A549 (cell line): ENCODE results near the gene UFD1. TPM values are rescaled to one million over a fixed set of nuclear protein-coding genes. Genes with fewer than 3 reads are reported as not detected.
"Not testable (repeated sequence)": the region's sequence is repeated elsewhere in the genome, so short reads cannot be mapped to it uniquely, and the experiment has no call there.

Source experiments
- ATAC-seq, 2 experiments: fragments of 200-7000 bp in 1 of 2; fragments of >200 bp in 1 of 2; cut with Nextera tagmentation in 1 of 2; cut with Tn5 transposase in 1 of 2; 3 replicates each; pipeline versions ENCODE4 v1.8.0 to v1.9.1; 2018 to 2020; ENCODE audit warnings: mild to moderate bottlenecking in 1 of 2, moderate library complexity in 1 of 2
- CTCF ChIA-PET: fragments of 300-600 bp; sonication (Branson Sonifier 250); formaldehyde crosslinking; extraction: SDS; loops from one replicate; lab custom pipeline; 2021; ENCODE audit warnings: antibody characterized with exemption, inconsistent platforms; lab: Yijun Ruan, JAX
- POLR2A ChIA-PET: fragments of 350-600 bp; formaldehyde crosslinking; extraction: SDS; loops from one replicate; lab custom pipeline; 2021; ENCODE audit warnings: antibody characterized with exemption, inconsistent platforms; lab: Yijun Ruan, JAX
- DNase-seq, 2 experiments: peaks; one replicate each; pipeline versions ENCODE4 v3.0.0 to v3.0.0-alpha.2; 2011 to 2016; ENCODE audit warnings: low read depth in 1 of 2, low spot score in 1 of 2
- FAIRE-seq: peaks from 2 replicates; lab custom pipeline; 2011; peaks lifted over from hg19 to GRCh38; lab: Jason Lieb, UNC
- H3K27ac ChIP-seq, 2 experiments: fragments of >200 bp; sonication (Bioruptor Twin); formaldehyde crosslinking; 3 replicates each; pipeline ENCODE4 v1.5.1; 2016 to 2017
- H3K4me1 ChIP-seq: fragments of >200 bp; sonication (Bioruptor Twin); formaldehyde crosslinking; 3 replicates; pipeline ENCODE4 v1.6.1; 2016
- H3K4me2 ChIP-seq: fragments of >200 bp; sonication (Bioruptor Twin); formaldehyde crosslinking; 3 replicates; pipeline ENCODE4 v1.6.1; 2016
- H3K4me3 ChIP-seq: fragments of >200 bp; sonication (Bioruptor Twin); formaldehyde crosslinking; 3 replicates; pipeline ENCODE4 v1.5.1; 2016
- H3K9me3 ChIP-seq: fragments of >200 bp; sonication (Bioruptor Twin); formaldehyde crosslinking; 3 replicates; pipeline ENCODE4 v1.6.1; 2016
- CBX2 ChIP-seq: fragments of 200-600 bp; sonication (generic); IDR thresholded peaks from 2 replicates; pipeline ENCODE4 v1.6.1; 2016; ENCODE audit warnings: low read depth, mild to moderate bottlenecking, borderline replicate concordance
- CBX8 ChIP-seq: fragments of 200-600 bp; sonication (generic); IDR thresholded peaks from 2 replicates; pipeline ENCODE4 v1.6.1; 2016
- CHD2 ChIP-seq: fragments of 150-350 bp; IDR thresholded peaks from 2 replicates; pipeline ENCODE4 v1.6.1; 2014; ENCODE audit warnings: low read length; ENCODE audit not compliant: partially characterized antibody
- CHD4 ChIP-seq: fragments of 200-600 bp; sonication (generic); IDR thresholded peaks from 2 replicates; pipeline ENCODE4 v1.6.1; 2016; ENCODE audit warnings: antibody characterized with exemption, mild to moderate bottlenecking, borderline replicate concordance
- EP300 ChIP-seq, 2 experiments: fragments of >200 bp; sonication (Bioruptor Twin); formaldehyde crosslinking; IDR thresholded peaks; 2 replicates in 1 of 2; 3 replicates in 1 of 2; pipeline ENCODE4 v1.6.1; 2016 to 2017
- FOSB ChIP-seq: fragments of 250-450 bp; sonication (Bioruptor Pico); IDR thresholded peaks from 2 replicates; pipeline ENCODE4 v1.5.0; 2020; ENCODE audit warnings: mild to moderate bottlenecking, moderate library complexity
- FOXS1 ChIP-seq: fragments of 250-450 bp; sonication (Bioruptor Pico); IDR thresholded peaks from 2 replicates; pipeline ENCODE4 v1.5.0; 2020; ENCODE audit warnings: mild to moderate bottlenecking, moderate library complexity
- HDAC2 ChIP-seq: fragments of 200-600 bp; sonication (generic); IDR thresholded peaks from 2 replicates; pipeline ENCODE4 v1.6.1; 2016
- HOXA7 ChIP-seq: fragments of 250-450 bp; sonication (Bioruptor Pico); IDR thresholded peaks from 2 replicates; pipeline ENCODE4 v1.5.0; 2020; ENCODE audit warnings: mild to moderate bottlenecking, moderate library complexity
- HOXB13 ChIP-seq: fragments of 250-450 bp; sonication (Bioruptor Pico); IDR thresholded peaks from 2 replicates; pipeline ENCODE4 v1.5.0; 2020; ENCODE audit warnings: low read depth, mild to moderate bottlenecking, moderate library complexity
- KDM1A ChIP-seq: fragments of 200-600 bp; sonication (generic); IDR thresholded peaks from 2 replicates; pipeline ENCODE4 v1.6.1; 2016; ENCODE audit warnings: low read depth, mild to moderate bottlenecking
- KDM5A ChIP-seq: fragments of 200-600 bp; sonication (generic); IDR thresholded peaks from 2 replicates; pipeline ENCODE4 v1.6.1; 2016; ENCODE audit warnings: antibody characterized with exemption, mild to moderate bottlenecking
- MAFK ChIP-seq: fragments of 450-650 bp; IDR thresholded peaks from 2 replicates; pipeline ENCODE4 v1.6.1; 2014; ENCODE audit not compliant: partially characterized antibody
- NPAS2 ChIP-seq: fragments of 250-450 bp; sonication (Bioruptor Pico); IDR thresholded peaks from 2 replicates; pipeline ENCODE4 v1.8.0; 2022; ENCODE audit warnings: mild to moderate bottlenecking, moderate library complexity, borderline replicate concordance
- POLR2A ChIP-seq: IDR thresholded peaks from 2 replicates; pipeline ENCODE4 v1.6.1; 2012; ENCODE audit warnings: mild to moderate bottlenecking, low read length
- RAD21 ChIP-seq, 2 experiments: fragments of >200 bp in 1 of 2; sonication (Bioruptor Twin) in 1 of 2; formaldehyde crosslinking in 1 of 2; IDR thresholded peaks in 1 of 2; conservative IDR thresholded peaks in 1 of 2; 2 replicates in 1 of 2; 3 replicates in 1 of 2; pipeline ENCODE4 v1.6.1; 2012 to 2018; ENCODE audit warnings: inconsistent platforms in 1 of 2
- SREBF2 ChIP-seq: fragments of 450-650 bp; IDR thresholded peaks from 2 replicates; pipeline ENCODE4 v1.6.1; 2014; ENCODE audit warnings: mild to moderate bottlenecking, moderate library complexity
- ZC3H11A ChIP-seq: fragments of 450-650 bp; IDR thresholded peaks from 2 replicates; pipeline ENCODE4 v1.6.1; 2014; ENCODE audit warnings: antibody characterized with exemption, mild to moderate bottlenecking
- ZNF302 ChIP-seq: fragments of 250-450 bp; sonication (Bioruptor Pico); IDR thresholded peaks from 2 replicates; pipeline ENCODE4 v1.9.0; 2021; ENCODE audit warnings: inconsistent platforms, mild to moderate bottlenecking, moderate library complexity
- WGBS: methylation state at CpG from one replicate; pipeline ENCODE4 v1.1.6; 2017; ENCODE audit errors: missing lambda C conversion rate; 5-methylcytosine and 5-hydroxymethylcytosine counted together
- polyA plus RNA-seq, 4 experiments: library from polyadenylated mRNA; depleted of rRNA in 3 of 4; stranded (reverse); fragments of >200 nt; fragmentation: RNase III in 1 of 4; extraction: RNeasy Plus Mini Kit Qiagen cat#74134 plus additional on column Dnase treatment in 1 of 4; gene quantifications; 2 replicates in 3 of 4; 3 replicates in 1 of 4; pipeline ENCODE4 v1.2.3, GENCODE V29; 2011 to 2017
- TF ChIP-seq, protein P1 (sequence below): fragments of >200 bp; sonication (Bioruptor Twin); formaldehyde crosslinking; IDR thresholded peaks from 2 replicates; pipeline ENCODE4 v1.6.1; 2016
- TF ChIP-seq, protein P2 (sequence below): fragments of 450-650 bp; IDR thresholded peaks from 2 replicates; pipeline ENCODE4 v1.6.1; 2014; ENCODE audit warnings: antibody characterized with exemption
- TF ChIP-seq, protein P3 (sequence below): fragments of >200 bp; sonication (Bioruptor Twin); formaldehyde crosslinking; IDR thresholded peaks from 3 replicates; pipeline ENCODE4 v1.6.1; 2016
- TF ChIP-seq, protein P4 (sequence below): fragments of 250-450 bp; sonication (Bioruptor Pico); IDR thresholded peaks from 2 replicates; pipeline ENCODE4 v1.5.0; 2020; ENCODE audit warnings: low read depth, mild to moderate bottlenecking, moderate library complexity

UFD1 gene
- polyA plus RNA-seq, 2 of the 4 experiments (the other 2 are of a cell fraction), result 95.4 to 96.1 TPM

DNA sequence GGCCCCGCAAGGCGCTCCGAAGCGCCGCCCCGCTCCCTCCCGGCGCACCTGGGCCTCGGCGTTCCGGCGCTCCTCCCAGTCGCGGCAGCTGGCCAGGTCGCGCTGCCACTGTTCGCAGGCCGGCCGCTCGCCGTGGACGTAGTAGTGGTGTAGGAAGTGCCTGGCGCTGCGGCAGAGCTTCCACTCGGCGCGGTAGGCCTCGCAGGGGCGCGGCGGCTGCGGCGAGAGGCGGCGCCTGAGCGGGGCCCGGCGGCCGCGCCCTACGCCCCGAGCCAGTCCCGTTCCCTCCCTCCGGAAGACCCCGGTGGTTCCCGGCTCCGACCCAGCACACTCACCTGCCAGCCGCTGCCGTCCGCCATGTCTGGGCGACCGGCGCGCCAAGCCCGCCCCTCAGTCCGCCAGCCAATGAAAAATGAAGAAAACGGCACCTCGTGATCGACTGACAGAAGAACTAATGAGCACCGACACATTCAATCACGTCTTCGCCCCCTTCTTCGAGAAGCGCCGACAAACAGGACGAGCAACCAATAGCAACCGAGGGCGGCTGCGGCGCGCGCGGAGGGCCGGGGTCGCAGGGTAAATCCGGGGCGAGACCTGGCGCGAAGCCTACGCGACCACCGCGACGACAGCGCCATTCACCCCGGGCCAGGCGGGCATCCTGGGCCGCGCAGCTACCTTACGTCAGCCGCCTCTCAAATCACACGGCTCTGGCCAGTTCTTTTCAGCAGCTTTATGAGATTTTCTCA lies 31.5 kb downstream of the UFD1 start, which contains the start of gene C22orf39 (continued):
- no peak for TF ChIP-seq FOXS1 (CRISPR knock-in tag)
- no peak for TF ChIP-seq FOSB (CRISPR knock-in tag)

DNA sequence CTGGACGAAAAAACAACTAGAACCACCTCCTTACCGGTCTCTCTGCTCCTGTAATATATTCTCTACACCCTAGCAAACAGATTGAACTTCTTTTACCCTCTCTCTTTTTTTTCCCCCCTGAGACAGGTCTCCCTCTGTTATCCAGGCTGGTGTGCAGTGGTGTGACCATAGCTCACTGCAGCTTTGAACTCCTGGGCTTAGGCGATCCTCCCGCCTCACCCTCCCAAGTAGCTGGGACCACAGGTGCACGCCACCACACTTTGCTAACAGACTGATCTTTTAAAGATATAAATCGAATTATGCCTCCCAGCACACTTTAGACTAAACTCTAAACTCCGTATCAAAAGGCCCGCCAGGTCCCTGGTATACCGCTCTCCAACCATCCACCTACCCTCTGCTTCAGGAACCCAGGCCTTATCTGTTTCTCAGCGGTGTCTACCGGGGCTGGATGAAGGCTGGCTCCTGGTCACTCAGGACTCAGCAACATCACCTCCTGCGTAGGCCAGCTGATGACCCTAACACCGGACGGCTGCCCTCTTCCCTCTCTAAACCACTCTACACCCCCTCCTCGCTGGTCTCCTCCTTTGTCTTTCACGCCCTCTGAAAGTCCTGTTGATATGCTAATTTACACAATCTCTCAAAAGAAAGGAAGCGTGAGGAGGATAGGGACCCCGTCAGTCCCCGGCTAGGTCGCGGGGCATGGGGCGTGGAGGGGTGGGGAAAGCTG lies 32.2 kb downstream of the UFD1 start:
- ATAC-seq, result peak; percentile 34 to 43; a peak in 5 of 6 replicates
- no peak for FAIRE-seq

DNA sequence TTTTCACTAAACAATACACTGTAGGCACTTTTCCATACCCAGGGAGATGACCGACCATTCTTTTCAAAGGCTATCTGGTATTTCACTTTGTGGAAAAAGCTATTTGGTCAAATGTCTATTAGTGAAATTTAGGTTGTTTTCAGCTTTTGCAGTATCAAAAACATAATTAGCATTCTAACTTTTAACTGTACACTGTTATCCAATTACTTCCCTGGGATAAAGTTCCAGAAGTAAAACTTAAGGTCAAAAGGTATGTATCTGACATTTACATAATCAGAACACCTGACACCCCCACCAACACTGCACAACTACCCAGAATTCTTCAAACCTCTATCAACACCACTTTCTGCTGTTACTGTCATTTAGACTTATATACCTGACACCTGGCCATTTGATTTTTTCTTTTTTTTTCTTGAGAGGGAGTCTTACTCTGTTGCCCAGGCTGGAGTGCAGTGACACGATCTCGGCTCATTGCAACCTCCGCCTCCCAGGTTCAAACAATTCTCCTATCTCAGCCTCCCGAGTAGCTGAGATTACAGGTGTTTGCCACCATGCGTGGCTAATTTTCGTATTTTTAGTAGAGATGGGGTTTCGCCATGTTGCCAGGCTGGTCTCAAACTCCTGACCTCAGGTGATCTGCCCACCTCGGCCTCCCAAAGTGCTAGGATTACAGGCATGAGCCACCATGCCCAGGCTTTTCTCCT lies 33.6 kb downstream of the UFD1 start:
- H3K4me2 ChIP-seq, FAIRE-seq, H3K9me3 ChIP-seq, DNase-seq, H3K4me3 ChIP-seq, H3K27ac ChIP-seq, ATAC-seq, POLR2A ChIA-PET: not testable (repeated sequence)
- CTCF ChIA-PET, result interaction anchor here (1.2 to 1.5 kb wide), 3 partner anchors 11 to 12 kb away, joined by 3 to 7 read pairs (median 3); no protein-coding TSS in a partner anchor
- WGBS, result 97% methylated on average over 9 of the region's 9 CpGs
- peaks cover 13% of the 10 kb centered on the region; the same call in 2 of the 3 replicates for H3K4me1 ChIP-seq

More for the DNA sequence above, 32.2 kb downstream of the UFD1 start:
- 47% methylated on average over 16 of the region's 22 CpGs for WGBS
- CTCF ChIA-PET, result interaction anchor here (1.1 kb wide), 1 partner anchor 16 kb away, joined by 3 read pairs; no protein-coding TSS in a partner anchor
- POLR2A ChIA-PET, result interaction anchor here (0.5 to 1.2 kb wide), 2 partner anchors 15 to 134 kb away, joined by 3 to 4 read pairs; no protein-coding TSS in a partner anchor
- H3K4me3 ChIP-seq, result peak overlapping the region; percentile 66
- H3K27ac ChIP-seq, result peak overlapping the region; percentile 88 to 97
- H3K4me2 ChIP-seq, result peak overlapping the region; percentile 86
- H3K9me3 ChIP-seq, result no peaks in the 10 kb centered on the region
- H3K4me1 ChIP-seq, result peaks cover 13% of the 10 kb centered on the region; the same call in 2 of the 3 replicates
- TF ChIP-seq POLR2A (no peak), HDAC2 (no peak), NPAS2 (CRISPR knock-in tag) (no peak), ZNF302 (CRISPR knock-in tag) (no peak), HOXA7 (CRISPR knock-in tag) (no peak), MAFK (no peak), CHD2 (no peak), RAD21 (conservative IDR thresholded peaks at IDR 0.05 in 1 of 2, IDR thresholded peaks at IDR 0.05 in 1 of 2) (no peak), KDM5A (no peak), EP300 (IDR thresholded peaks at IDR 0.05) (no peak), SREBF2 (no peak), HOXB13 (no peak)
- TF ChIP-seq, protein P1, sequence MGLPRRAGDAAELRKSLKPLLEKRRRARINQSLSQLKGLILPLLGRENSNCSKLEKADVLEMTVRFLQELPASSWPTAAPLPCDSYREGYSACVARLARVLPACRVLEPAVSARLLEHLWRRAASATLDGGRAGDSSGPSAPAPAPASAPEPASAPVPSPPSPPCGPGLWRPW, result no peak
- TF ChIP-seq, protein P2, sequence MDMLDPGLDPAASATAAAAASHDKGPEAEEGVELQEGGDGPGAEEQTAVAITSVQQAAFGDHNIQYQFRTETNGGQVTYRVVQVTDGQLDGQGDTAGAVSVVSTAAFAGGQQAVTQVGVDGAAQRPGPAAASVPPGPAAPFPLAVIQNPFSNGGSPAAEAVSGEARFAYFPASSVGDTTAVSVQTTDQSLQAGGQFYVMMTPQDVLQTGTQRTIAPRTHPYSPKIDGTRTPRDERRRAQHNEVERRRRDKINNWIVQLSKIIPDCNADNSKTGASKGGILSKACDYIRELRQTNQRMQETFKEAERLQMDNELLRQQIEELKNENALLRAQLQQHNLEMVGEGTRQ, result no peak
- DNase-seq, result peak in 1 of 2 experiments; percentile 5

DNA sequence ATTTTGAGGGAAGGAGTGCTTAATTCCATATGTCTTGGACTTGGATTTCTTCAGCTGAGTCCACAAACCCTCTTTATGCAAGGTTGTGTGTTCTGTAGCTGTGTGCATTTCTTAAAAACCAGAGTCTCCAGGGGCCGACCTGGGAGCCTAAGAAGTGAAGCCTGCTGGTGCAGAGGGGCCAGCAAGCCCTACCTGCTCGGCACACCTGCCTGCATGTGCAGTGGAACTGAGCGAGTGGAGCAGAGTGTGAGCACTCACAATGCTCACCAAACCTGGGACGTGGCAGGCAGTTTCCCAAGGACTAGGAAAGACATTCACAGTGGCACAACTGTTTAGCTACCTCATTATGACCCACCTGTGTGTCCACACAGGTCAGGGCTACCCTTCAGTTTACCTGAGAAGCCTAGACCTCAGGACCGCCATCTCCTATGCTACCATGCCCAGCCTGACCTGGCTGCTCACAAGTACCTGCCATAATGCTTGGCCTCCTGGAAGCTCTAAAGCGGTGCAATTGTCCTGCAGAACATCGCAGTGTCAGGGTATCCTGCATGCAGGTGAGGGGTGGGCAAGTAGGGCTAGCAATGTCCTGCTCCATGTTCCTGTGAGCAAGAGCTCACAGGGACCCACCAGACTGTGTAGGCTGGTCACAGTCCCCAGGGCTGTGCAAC lies 35.3 kb downstream of the UFD1 start:
- ChIA-PET CTCF (interaction anchor here (0.5 to 0.8 kb wide), 2 partner anchors 10 to 20 kb away, joined by 3 to 4 read pairs; no protein-coding TSS in a partner anchor), POLR2A (interaction anchor here (1.2 kb wide), 1 partner anchor 12 kb away, joined by 3 read pairs; no protein-coding TSS in a partner anchor)
- no peak overlapping the region for H3K4me3 ChIP-seq
- no peaks in the 10 kb centered on the region for H3K9me3 ChIP-seq
- 73% methylated on average over 5 of the region's 7 CpGs for WGBS
- ATAC-seq, result no peak
- H3K27ac ChIP-seq, result no peak overlapping the region
- peaks cover 12% of the 10 kb centered on the region; the same call in 2 of the 3 replicates for H3K4me1 ChIP-seq
- no peak for FAIRE-seq
- TF ChIP-seq POLR2A, result no peak
- no peak for TF ChIP-seq CBX8
- TF ChIP-seq, protein P3, sequence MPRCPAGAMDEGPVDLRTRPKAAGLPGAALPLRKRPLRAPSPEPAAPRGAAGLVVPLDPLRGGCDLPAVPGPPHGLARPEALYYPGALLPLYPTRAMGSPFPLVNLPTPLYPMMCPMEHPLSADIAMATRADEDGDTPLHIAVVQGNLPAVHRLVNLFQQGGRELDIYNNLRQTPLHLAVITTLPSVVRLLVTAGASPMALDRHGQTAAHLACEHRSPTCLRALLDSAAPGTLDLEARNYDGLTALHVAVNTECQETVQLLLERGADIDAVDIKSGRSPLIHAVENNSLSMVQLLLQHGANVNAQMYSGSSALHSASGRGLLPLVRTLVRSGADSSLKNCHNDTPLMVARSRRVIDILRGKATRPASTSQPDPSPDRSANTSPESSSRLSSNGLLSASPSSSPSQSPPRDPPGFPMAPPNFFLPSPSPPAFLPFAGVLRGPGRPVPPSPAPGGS, result no peak
- no peak for TF ChIP-seq CBX2
- TF ChIP-seq RAD21 (conservative IDR thresholded peaks at IDR 0.05 in 1 of 2, IDR thresholded peaks at IDR 0.05 in 1 of 2), result no peak
- TF ChIP-seq CHD4, result no peak
- TF ChIP-seq ZNF302 (CRISPR knock-in tag), result no peak
- TF ChIP-seq ZC3H11A, result no peak
- TF ChIP-seq KDM1A, result no peak
- no peak for TF ChIP-seq FOSB (CRISPR knock-in tag)
- TF ChIP-seq, protein P2, result no peak
- TF ChIP-seq, protein P4, sequence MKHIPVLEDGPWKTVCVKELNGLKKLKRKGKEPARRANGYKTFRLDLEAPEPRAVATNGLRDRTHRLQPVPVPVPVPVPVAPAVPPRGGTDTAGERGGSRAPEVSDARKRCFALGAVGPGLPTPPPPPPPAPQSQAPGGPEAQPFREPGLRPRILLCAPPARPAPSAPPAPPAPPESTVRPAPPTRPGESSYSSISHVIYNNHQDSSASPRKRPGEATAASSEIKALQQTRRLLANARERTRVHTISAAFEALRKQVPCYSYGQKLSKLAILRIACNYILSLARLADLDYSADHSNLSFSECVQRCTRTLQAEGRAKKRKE (CRISPR knock-in tag), result no peak
- no peak for TF ChIP-seq CHD2
- DNase-seq, result no peak
- no peak overlapping the region for H3K4me2 ChIP-seq
